ENCODE measurements around the gene MUS81. TPM values are rescaled to one million over a fixed set of nuclear protein-coding genes. Genes with fewer than 3 reads are reported as not detected.

The MUS81 gene
- total RNA-seq, 1 experiment from 2014 or later = 45.9 TPM

DNA sequence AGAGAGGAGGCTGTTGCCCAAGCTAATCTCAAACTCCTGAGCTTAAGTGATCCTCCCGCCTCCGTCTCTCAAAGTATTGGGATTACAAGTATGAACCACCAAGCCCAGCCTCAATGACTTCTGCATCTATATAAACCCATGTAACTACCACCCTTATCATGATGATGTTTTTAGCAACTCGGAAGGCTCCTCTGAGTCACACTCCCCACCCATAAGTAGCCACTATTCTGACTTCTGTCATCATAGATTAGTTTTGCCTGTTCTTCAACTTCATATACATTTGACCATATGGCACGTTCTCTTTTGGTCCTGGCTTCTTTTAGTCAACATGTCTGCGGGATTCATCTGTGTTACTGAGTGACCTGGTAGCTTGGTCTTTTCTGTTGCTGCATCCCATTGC lies 46.4 kb downstream of the MUS81 start:
- no peak for DNase-seq (ENCODE audit: low spot score)
- Mint-ChIP-seq H3K27ac (no peak overlapping the region), H3K27me3 (ENCODE audit: low read depth) (peaks cover 62% of the 10 kb centered on the region), H3K9me3 (no peaks in the 10 kb centered on the region), H3K36me3 (no peaks in the 10 kb centered on the region), H3K4me3 (no peak overlapping the region), H3K4me1 (peaks cover 2% of the 10 kb centered on the region)
- ATAC-seq = no peak
- CTCF ChIA-PET = interaction anchor here (0.6 to 1.9 kb wide), 4 partner anchors 15 to 85 kb away, joined by 3 to 11 read pairs (median 5); partner anchors contain the start of genes CCDC85B and FIBP
- POLR2A ChIA-PET = interaction anchor here (0.7 kb wide), 1 partner anchor 12 kb away, joined by 3 read pairs; no protein-coding TSS in a partner anchor
- TF ChIP-seq SMAD4 (CRISPR knock-in tag; IDR thresholded peaks at IDR 0.05) (no peak), CBFB (CRISPR knock-in tag; IDR thresholded peaks at IDR 0.05; ENCODE audit: low read depth) (no peak), RORB (CRISPR knock-in tag; IDR thresholded peaks at IDR 0.05) (no peak), ZBTB21 (CRISPR knock-in tag; IDR thresholded peaks at IDR 0.05; ENCODE audit: borderline replicate concordance) (no peak), SOX15 (CRISPR knock-in tag; IDR thresholded peaks at IDR 0.05) (no peak), ZNF219 (CRISPR knock-in tag; IDR thresholded peaks at IDR 0.05; ENCODE audit: borderline replicate concordance) (no peak), NFATC4 (CRISPR knock-in tag; IDR thresholded peaks at IDR 0.05) (no peak), ETV6 (CRISPR knock-in tag; IDR thresholded peaks at IDR 0.05) (no peak), NR3C1 (CRISPR knock-in tag; conservative IDR thresholded peaks at IDR 0.05; ENCODE audit: low read depth) (no peak)
- TF ChIP-seq, protein P1, sequence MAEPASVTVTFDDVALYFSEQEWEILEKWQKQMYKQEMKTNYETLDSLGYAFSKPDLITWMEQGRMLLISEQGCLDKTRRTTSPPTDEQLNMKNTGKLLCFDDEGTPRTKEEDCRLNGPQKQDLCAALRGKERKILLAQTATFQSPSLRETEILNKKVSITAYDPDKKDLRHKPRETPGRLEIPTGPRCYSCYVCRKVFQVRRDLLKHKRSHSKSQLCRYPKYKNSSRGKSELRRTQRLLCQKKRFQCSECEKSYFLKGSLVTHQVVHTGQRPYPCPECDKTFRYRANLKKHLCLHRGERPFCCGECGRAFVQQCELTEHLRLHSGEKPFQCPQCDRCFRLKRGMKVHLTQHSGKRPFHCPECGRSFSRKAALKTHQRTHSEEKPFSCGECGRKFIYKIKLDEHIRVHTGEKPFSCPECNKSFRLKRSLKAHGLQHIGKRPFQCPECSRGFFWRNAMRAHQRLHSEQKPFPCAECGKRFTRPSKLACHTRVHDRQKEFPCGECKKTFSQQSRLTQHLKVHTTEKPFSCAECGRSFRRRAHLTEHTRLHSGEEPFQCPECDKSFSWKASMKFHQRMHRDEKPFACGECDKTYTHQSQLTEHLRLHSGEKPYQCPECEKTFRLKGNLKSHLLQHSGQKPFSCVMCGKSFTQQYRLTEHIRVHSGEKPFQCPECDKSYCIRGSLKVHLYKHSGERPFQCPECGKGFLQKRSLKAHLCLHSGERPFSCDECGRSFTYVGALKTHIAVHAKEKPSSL (CRISPR knock-in tag; conservative IDR thresholded peaks at IDR 0.05) = no peak

DNA sequence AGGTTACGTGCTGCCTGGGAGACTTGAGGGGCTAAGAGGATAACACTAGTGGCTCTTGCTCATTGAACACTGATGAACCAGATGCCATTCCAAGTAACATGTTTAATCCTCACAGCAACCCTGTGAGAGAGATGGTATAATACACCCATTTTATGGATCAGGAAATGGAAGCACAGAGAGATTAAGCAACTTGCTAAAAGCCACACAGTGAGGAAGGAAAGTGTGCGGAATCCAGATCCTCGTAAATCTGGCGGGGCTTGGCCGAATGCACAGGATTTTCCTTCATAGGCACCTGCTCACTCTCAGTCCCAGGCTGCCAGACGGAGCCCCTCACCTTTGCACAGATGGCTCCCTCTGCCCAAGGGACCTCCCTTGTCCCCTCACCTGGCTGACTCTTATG lies 47.6 kb downstream of the MUS81 start:
- TF ChIP-seq EMX1 (CRISPR knock-in tag; IDR thresholded peaks at IDR 0.05) (no peak), NR2C2 (CRISPR knock-in tag; IDR thresholded peaks at IDR 0.05) (no peak), ZNF138 (CRISPR knock-in tag; conservative IDR thresholded peaks at IDR 0.05) (no peak), CREM (CRISPR knock-in tag; IDR thresholded peaks at IDR 0.05) (no peak), ZNF396 (CRISPR knock-in tag; IDR thresholded peaks at IDR 0.05; ENCODE audit: borderline replicate concordance) (no peak), TEAD1 (CRISPR knock-in tag; IDR thresholded peaks at IDR 0.05) (no peak), FOXJ3 (CRISPR knock-in tag; IDR thresholded peaks at IDR 0.05; ENCODE audit: borderline replicate concordance) (no peak), ZBTB21 (CRISPR knock-in tag; IDR thresholded peaks at IDR 0.05; ENCODE audit: borderline replicate concordance) (no peak)
- TF ChIP-seq, protein P2, sequence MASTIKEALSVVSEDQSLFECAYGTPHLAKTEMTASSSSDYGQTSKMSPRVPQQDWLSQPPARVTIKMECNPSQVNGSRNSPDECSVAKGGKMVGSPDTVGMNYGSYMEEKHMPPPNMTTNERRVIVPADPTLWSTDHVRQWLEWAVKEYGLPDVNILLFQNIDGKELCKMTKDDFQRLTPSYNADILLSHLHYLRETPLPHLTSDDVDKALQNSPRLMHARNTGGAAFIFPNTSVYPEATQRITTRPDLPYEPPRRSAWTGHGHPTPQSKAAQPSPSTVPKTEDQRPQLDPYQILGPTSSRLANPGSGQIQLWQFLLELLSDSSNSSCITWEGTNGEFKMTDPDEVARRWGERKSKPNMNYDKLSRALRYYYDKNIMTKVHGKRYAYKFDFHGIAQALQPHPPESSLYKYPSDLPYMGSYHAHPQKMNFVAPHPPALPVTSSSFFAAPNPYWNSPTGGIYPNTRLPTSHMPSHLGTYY (CRISPR knock-in tag; IDR thresholded peaks at IDR 0.05) = no peak
- TF ChIP-seq, protein P3, sequence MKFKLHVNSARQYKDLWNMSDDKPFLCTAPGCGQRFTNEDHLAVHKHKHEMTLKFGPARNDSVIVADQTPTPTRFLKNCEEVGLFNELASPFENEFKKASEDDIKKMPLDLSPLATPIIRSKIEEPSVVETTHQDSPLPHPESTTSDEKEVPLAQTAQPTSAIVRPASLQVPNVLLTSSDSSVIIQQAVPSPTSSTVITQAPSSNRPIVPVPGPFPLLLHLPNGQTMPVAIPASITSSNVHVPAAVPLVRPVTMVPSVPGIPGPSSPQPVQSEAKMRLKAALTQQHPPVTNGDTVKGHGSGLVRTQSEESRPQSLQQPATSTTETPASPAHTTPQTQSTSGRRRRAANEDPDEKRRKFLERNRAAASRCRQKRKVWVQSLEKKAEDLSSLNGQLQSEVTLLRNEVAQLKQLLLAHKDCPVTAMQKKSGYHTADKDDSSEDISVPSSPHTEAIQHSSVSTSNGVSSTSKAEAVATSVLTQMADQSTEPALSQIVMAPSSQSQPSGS (CRISPR knock-in tag; IDR thresholded peaks at IDR 0.05; ENCODE audit: borderline replicate concordance, low read depth) = no peak
- ATAC-seq = no peak
- no peak for DNase-seq (ENCODE audit: low spot score)
- peaks cover 50% of the 10 kb centered on the region for H3K27me3 Mint-ChIP-seq (ENCODE audit: low read depth)
- no peaks in the 10 kb centered on the region for H3K9me3 Mint-ChIP-seq
- CTCF ChIA-PET = interaction anchor here (1.0 to 2.1 kb wide), 5 partner anchors 17 to 48 kb away, joined by 3 to 15 read pairs (median 4); partner anchors contain the start of genes CCDC85B, FIBP and MUS81
- no peaks in the 10 kb centered on the region for H3K36me3 Mint-ChIP-seq
- POLR2A ChIA-PET = interaction anchor here (0.6 kb wide), 2 partner anchors 17 to 93 kb away, joined by 3 to 5 read pairs; no protein-coding TSS in a partner anchor
- peaks cover 5% of the 10 kb centered on the region for H3K4me1 Mint-ChIP-seq
- H3K27ac Mint-ChIP-seq = no peak overlapping the region
- no peak overlapping the region for H3K4me3 Mint-ChIP-seq

All from WTC11 (cell line).